OCI-LY1 (cell line): ENCODE measurements around the gene ZBTB46.

ENCODE experiments used
- H2AFZ ChIP-seq: fragments of 200-600 bp; sonication (generic), shearing (Covaris generic); 2 replicates; pipeline ENCODE4 v1.6.0; 2014; ENCODE audit warnings: antibody characterized with exemption, mild to moderate bottlenecking, low read length
- H3F3A ChIP-seq: fragments of 200-600 bp; sonication (generic), shearing (Covaris generic); 2 replicates; pipeline ENCODE4 v1.6.0; 2014; ENCODE audit warnings: mild to moderate bottlenecking, antibody characterized with exemption, low read length, moderate library complexity; ENCODE audit not compliant: insufficient read depth
- H3K27ac ChIP-seq: fragments of 200-600 bp; sonication (generic); 2 replicates; pipeline ENCODE4 v1.5.1; 2014; ENCODE audit warnings: low read length, mixed run types, mild to moderate bottlenecking, low read depth; ENCODE audit not compliant: poor library complexity, severe bottlenecking
- H3K27me3 ChIP-seq: fragments of 200-600 bp; sonication (generic); 2 replicates; pipeline ENCODE4 v1.6.0; 2014; ENCODE audit warnings: antibody characterized with exemption, mild to moderate bottlenecking, low read length, moderate library complexity; ENCODE audit not compliant: insufficient read depth
- H3K36me3 ChIP-seq: fragments of 200-600 bp; sonication (generic); 2 replicates; pipeline ENCODE4 v1.6.1; 2014; ENCODE audit warnings: mild to moderate bottlenecking, antibody characterized with exemption, low read length, moderate library complexity, mixed read lengths; ENCODE audit not compliant: insufficient read depth
- H3K4me1 ChIP-seq: fragments of 200-600 bp; sonication (generic); 2 replicates; pipeline ENCODE4 v1.5.1; 2014; ENCODE audit warnings: mild to moderate bottlenecking, low read length, moderate library complexity; ENCODE audit not compliant: insufficient read depth, severe bottlenecking
- H3K4me2 ChIP-seq: fragments of 200-600 bp; sonication (generic), shearing (Covaris generic); 2 replicates; pipeline ENCODE4 v1.6.1; 2014; ENCODE audit warnings: low read length
- H3K4me3 ChIP-seq: fragments of 200-600 bp; sonication (generic); 2 replicates; pipeline ENCODE4 v1.5.1; 2014; ENCODE audit warnings: low read length, low read depth, mild to moderate bottlenecking, mixed read lengths; ENCODE audit not compliant: poor library complexity, severe bottlenecking
- H3K79me2 ChIP-seq: fragments of 200-600 bp; shearing (Covaris generic); 2 replicates; pipeline ENCODE4 v1.6.1; 2016; ENCODE audit warnings: mixed run types, low read length, mixed read lengths; ENCODE audit not compliant: insufficient read depth
- H3K9ac ChIP-seq: fragments of 200-600 bp; sonication (generic), shearing (Covaris generic); 2 replicates; pipeline ENCODE4 v1.6.1; 2014; ENCODE audit warnings: mild to moderate bottlenecking, low read length, mixed read lengths
- H3K9me2 ChIP-seq: fragments of 200-600 bp; sonication (generic), shearing (Covaris generic); 2 replicates; pipeline ENCODE4 v1.6.1; 2014; ENCODE audit warnings: low read depth, mild to moderate bottlenecking, low read length, mixed read lengths
- H3K9me3 ChIP-seq: fragments of 200-600 bp; shearing (Covaris generic); 2 replicates; pipeline ENCODE4 v1.6.1; 2014; ENCODE audit warnings: low read length, mixed read lengths
- H4K20me1 ChIP-seq: fragments of 200-600 bp; sonication (generic), shearing (Covaris generic); 2 replicates; pipeline ENCODE4 v1.6.0; 2016; ENCODE audit warnings: mild to moderate bottlenecking, low read length; ENCODE audit not compliant: insufficient read depth
- CTCF ChIP-seq: fragments of 200-600 bp; sonication (generic), shearing (Covaris generic); IDR thresholded peaks from 2 replicates; pipeline ENCODE4 v1.5.1; 2017; ENCODE audit warnings: mild to moderate bottlenecking, antibody characterized with exemption, low read length, moderate library complexity, mixed read lengths
- EZH2 ChIP-seq: fragments of 200-600 bp; sonication (generic), shearing (Covaris generic); IDR thresholded peaks from 2 replicates; pipeline ENCODE4 v1.8.0; 2017; ENCODE audit warnings: borderline replicate concordance, mixed run types, mild to moderate bottlenecking, antibody characterized with exemption, low read length, moderate library complexity, mixed read lengths

The ZBTB46 gene

DNA sequence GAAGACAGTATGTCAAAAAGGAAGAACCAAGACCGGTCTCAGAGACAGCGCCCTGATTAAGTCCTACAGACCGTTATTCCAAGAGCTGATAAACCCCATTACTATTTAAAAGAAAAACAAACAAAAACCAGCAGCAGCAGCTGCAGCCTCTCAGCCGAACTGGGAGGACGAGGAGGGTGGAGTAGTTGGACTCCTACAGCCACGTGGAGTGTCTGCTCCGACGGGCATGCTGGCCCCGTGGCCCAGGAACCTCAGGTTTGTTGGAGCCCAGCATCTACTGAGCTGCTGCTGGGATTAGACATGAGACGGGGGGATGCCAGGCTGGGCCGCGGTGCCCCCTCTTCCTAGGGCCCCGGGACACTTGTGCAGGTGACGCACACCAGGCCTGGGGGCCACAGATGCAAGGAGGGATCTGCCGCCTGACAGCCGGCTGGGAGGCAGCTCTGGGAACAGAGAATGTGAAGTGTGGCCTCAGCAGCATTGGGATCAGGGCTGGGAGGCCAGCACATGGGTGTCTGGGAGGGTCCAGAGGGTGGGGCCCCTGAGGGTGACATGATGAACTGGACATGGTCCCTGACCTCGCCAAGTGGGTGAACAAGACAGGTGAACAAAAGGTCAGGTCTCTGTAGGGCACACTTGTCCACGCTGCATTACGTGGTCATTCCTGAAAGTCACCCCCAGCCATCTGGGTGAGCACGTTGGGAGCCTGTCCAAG, 2.9 kb upstream of the ZBTB46 start:
- H3K27ac ChIP-seq = no peak overlapping the region
- no peak overlapping the region for H2AFZ ChIP-seq
- H3K36me3 ChIP-seq = no peaks in the 10 kb centered on the region
- H3K79me2 ChIP-seq = no peaks in the 10 kb centered on the region
- no peak for TF ChIP-seq EZH2
- TF ChIP-seq CTCF = no peak
- no peaks in the 10 kb centered on the region for H4K20me1 ChIP-seq
- H3F3A ChIP-seq = no peaks in the 10 kb centered on the region
- no peak overlapping the region for H3K4me3 ChIP-seq
- no peaks in the 10 kb centered on the region for H3K9me3 ChIP-seq
- H3K4me1 ChIP-seq = peaks cover 5% of the 10 kb centered on the region
- no peak overlapping the region for H3K9ac ChIP-seq
- H3K9me2 ChIP-seq = no peaks in the 10 kb centered on the region
- H3K4me2 ChIP-seq = no peak overlapping the region
- H3K27me3 ChIP-seq = peaks cover 8% of the 10 kb centered on the region; the same call in 1 of the 2 replicates

GRCh38 chr20:63831993-63832686, 1.1 kb upstream of the ZBTB46 start:
- Histone ChIP-seq H3K4me1 (peaks cover 5% of the 10 kb centered on the region), H3K27me3 (peaks cover 9% of the 10 kb centered on the region), H4K20me1 (no peaks in the 10 kb centered on the region), H3K4me2 (no peak overlapping the region), H3K9me2 (no peaks in the 10 kb centered on the region), H3K79me2 (no peaks in the 10 kb centered on the region), H3K36me3 (no peaks in the 10 kb centered on the region), H3K27ac (no peak overlapping the region), H2AFZ (no peak overlapping the region), H3K9ac (no peak overlapping the region), H3F3A (no peaks in the 10 kb centered on the region), H3K9me3 (no peaks in the 10 kb centered on the region), H3K4me3 (no peak overlapping the region)
- no peak for TF ChIP-seq EZH2

GRCh38 chr20:63831646-63831992, 555 bp upstream of the ZBTB46 start:
- TF ChIP-seq EZH2 = no peak
- no peak for TF ChIP-seq CTCF
- H3K9me3 ChIP-seq = no peaks in the 10 kb centered on the region
- H3K27ac ChIP-seq = no peak overlapping the region
- H3K9me2 ChIP-seq = no peaks in the 10 kb centered on the region
- no peak overlapping the region for H2AFZ ChIP-seq
- no peak overlapping the region; the same call in 1 of the 2 replicates for H3K4me2 ChIP-seq
- H3F3A ChIP-seq = no peaks in the 10 kb centered on the region
- no peaks in the 10 kb centered on the region for H4K20me1 ChIP-seq
- peaks cover 5% of the 10 kb centered on the region for H3K4me1 ChIP-seq
- no peak overlapping the region for H3K4me3 ChIP-seq
- no peak overlapping the region for H3K9ac ChIP-seq
- H3K79me2 ChIP-seq = no peaks in the 10 kb centered on the region
- H3K36me3 ChIP-seq = no peaks in the 10 kb centered on the region
- peaks cover 12% of the 10 kb centered on the region for H3K27me3 ChIP-seq
